ENCODE measurements around the gene TSPAN18.

Gene TSPAN18

GRCh38 chr11:44876194-44876723 lies 149.5 kb downstream of the TSPAN18 start:
- DNase-seq: no peak

GRCh38 chr11:44876906-44877305 lies 150.1 kb downstream of the TSPAN18 start:
- DNase-seq: no peak

DNA sequence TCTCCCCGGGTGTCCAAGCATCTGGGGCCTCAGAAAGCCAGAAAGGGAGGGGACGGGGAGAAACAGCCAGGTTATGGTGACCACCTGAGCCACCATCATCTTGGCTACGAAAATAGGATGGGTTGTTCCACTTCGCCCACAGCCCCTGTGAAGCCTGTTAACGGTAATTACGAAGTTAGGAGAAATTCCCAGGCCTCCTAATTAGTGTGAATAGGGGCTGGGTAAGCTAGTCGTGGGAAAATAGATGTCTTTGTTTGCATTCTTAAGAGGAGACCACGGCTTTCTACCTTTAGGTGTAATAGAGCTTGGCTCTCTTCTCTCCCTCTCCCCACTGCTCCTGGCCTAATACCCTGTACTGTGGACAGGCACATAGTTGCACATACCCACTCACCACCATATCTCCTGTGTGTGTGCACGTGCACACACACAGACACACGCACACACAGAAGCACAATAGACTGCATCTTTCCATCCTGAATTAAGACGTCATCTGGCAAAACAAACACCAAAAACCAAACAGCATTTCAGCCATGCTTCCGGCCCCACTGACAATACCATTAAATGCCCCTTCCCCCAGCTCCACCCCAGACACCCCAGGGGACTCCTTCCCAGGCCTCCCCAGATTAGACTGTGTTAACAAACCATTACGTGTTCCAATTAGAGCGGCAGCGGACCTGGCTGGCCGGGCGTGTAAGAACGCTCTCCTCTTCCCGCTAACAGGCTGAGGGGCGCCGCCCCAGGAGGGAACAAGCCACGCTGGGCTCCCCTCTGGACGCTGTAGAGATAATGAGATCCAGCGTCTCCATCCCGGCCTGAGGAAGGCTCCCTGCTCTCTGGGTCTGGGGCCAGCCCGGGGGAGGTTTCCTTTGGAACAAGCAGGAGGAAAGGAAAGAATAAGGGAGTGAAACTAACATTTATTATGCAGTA lies 151.1 kb downstream of the TSPAN18 start:
- no peak for DNase-seq

GRCh38 chr11:44878711-44879110 lies 151.9 kb downstream of the TSPAN18 start:
- DNase-seq: no peak

- no peak for DNase-seq
Observed at GRCh38 chr11:44879432-44879831, 152.7 kb downstream of the TSPAN18 start.

DNA sequence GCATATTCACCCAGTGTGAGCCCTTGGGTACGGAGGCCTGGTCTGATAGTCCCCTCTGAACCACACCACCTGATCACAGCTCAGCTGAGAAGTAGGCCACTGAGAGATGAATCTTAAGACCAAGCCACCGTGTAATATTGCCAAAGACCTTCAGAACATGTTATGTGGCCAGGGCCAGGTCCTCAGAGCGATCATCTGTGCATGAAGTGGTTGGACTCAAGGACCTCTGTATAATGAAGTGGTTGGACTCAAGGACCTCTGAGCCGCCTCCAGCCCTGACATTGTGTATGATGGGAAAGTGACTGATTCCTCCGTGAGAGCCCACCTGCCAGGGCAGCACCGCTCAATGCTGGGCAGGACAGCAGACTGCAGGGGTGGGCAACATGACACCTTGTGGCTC lies 153.7 kb downstream of the TSPAN18 start:
- DNase-seq: no peak

DNA sequence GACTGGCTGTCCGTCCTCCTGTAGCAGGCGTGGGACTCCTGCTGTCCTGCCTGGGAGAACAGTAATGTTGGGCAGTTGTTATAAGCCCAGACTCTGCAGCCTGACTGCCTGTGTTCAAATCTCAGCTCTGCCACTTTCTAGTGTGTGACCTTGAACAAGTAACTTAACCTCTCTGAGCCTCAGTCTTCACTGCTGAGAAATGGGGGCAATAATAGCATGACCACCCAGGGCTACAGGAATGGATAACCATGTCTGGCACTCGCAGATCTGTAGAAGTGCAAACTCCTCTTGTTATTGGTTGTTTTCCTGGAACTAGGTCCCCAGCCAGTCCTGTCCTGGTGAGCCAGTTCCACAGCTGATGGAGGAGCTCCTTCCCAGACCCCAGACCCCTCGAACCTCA lies 154.2 kb downstream of the TSPAN18 start:
- no peak for DNase-seq

- DNase-seq: no peak
Observed at GRCh38 chr11:44883277-44883676, 156.5 kb downstream of the TSPAN18 start.

DNA sequence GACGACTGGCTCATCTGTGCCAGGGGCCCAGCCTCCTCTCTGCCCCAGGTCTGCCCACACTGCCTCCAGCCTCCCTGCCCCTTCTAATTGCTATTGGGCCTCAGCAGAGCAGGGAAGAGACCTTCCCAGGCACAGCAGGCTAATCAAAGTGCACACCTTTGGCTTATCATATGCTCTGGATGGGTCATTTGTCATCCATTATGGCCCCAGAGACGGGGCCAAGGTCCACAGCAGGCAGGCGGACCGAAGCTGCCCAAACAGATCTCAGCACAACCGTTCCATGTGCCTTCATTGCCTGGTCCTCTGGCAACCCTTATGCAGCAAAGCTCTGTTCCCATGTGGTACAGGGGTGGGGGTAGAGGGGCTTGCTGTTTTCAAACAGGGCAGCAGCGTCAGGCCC lies 157.3 kb downstream of the TSPAN18 start:
- DNase-seq: no peak

DNA sequence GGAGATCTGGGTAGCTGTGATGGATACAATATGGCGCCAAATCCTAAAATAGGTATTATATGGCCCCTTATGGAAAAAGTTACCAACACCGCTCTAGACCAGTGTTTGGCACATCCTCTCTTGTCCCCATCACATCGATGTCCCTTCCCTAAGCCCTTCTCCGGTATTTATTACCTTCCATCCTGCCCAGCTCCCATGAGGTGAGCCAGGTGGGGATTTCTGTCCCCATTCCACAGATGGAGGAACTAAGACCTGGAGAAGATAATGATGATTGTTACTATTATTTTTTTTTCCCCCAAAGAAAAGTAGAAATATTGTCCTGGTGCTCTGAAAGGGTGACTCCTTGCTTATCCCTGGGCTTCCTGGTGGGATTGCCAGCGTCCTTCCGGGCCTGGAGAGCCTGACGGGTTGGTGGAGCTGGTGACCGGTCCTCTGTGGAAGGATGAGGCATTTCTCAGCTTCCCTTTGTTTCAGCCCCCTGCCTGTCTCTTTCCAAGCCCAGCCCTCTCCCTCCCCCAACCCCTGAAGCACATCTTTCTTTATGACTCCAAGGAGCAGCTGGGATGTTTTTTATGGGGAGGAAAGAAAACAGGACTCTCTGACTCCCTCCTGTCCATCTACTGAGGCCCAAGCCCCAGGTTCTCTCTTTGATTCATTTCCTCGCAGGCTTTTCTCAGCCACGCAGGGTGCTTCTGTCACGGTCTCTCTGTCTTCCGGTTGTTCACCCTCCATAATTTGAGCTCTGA lies 158.5 kb downstream of the TSPAN18 start:
- DNase-seq: no peak

DNA sequence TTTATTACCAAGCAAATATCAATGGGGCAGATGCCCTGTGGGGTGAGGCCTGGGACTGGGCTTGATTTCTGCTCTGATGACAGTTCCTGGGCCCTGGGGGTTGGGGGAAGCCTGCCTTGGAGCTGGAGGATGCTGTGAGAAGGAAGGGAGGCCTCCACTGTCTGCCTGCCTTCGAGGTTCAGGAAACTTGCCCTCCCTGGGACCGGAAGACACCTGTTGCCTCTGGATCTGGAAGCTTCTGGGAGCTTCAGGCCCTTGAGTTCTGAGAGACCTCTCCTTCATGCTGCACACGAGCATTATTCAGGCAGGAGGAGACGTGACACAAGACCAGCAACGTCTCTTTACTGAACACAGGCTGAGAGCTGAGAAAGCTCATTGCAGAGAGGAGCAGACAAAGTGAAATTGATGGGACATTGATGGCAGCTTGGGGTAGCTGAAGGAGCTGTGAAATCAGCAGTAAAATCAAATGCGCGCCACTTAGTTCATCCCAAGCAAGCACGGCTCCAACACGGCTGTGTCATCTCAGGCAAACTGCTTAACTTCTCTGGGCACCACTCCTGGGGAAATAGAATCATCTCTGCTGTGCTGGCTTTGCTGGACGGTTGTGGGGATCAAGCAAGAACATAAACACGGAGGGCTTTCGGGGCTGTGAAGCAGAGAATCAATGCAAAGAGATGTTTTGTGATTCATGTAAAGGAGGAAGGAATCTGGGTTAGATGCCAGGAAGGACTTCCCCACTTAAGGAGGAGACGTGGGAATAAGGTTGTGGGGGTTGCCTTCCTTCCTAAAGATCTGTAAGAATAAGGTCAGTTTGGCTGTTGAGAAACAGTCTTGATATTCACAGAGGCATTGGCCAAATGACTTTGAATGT lies 159.4 kb downstream of the TSPAN18 start:
- DNase-seq: no peak

- DNase-seq: no peak
Observed at GRCh38 chr11:44886790-44887140, 160.0 kb downstream of the TSPAN18 start.

GRCh38 chr11:44887636-44888035 lies 160.9 kb downstream of the TSPAN18 start:
- no peak for DNase-seq

GRCh38 chr11:44889266-44889665 lies 162.5 kb downstream of the TSPAN18 start:
- DNase-seq: no peak

DNA sequence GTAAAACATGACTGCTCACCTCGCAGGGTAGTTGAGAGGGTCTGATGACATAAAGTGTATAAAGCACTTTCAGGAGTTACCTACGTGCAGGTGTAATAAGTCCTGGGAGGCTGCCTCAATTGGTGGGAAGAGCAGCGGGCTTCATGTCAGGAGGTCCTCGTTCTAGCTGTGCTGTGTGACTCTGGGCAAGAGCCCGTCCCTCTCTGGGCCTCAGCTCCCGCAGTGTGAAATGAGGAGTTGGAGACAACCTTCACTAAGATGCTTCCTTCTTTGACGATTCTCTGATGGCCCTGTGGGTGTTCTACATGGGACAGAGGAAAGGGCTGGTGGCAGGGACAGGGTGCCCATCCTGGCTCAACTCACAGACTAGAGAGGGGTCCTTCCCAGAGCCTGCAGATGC lies 166.1 kb downstream of the TSPAN18 start:
- DNase-seq: no peak

GRCh38 chr11:44893308-44893822 lies 166.6 kb downstream of the TSPAN18 start:
- DNase-seq: no peak

DNA sequence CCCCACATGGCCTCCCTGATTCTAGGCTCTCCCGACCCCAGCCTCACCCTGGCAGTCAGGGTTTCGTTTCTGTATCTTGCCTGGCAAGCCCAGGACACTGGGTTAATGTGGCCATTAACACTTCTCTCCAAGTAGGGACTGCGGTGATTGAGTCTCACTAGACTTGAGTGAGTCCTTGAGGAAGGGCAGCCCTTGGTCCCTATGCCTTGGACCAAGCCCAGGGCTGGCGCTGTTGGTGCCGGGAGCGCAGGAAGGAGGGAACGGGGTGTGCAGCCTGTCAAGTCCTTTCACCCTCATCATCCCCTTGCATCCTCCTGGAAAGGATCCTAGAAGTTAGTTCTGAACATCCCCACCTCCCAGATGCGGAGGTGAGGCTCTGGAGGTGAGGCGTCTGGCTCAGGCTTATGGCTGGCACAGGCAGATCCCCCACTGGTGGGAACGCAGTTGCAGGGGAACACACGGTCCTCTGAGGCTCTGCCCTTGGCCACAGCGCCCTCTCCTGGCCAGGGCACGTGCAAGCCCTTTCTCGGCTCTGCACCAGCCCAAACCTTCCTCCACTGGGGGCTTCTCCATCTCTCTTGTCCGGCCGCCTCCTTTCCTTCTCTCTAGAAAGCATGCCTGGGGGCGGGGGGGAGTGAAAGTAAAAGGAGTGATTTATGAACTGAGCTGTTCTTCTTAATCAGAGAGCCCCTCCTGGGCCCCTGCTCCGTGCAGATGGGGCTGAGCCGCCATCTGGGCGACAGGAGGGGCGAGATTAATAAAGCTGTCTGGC lies 167.3 kb downstream of the TSPAN18 start:
- peak; percentile 59 for DNase-seq

DNA sequence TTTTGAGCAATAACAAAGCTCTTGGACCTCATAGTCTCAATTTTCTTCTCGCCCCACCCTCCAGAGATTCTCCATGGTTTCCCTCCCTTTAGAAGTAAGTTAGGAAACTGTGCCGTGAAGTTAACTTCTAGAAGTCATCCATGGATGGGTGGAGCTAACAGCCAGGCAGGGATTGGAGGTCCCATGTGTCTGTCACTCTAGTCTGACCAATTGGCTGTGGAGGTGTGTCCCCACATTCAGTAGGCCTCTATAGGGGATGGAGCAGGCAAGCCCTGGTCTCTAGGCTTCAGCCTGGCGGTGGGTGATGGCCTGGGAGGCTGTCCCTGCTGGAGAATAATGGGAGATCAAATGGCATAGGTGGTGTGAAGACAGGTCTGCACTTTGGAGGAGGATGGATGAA lies 173.2 kb downstream of the TSPAN18 start:
- peak; percentile 46 for DNase-seq

DNA sequence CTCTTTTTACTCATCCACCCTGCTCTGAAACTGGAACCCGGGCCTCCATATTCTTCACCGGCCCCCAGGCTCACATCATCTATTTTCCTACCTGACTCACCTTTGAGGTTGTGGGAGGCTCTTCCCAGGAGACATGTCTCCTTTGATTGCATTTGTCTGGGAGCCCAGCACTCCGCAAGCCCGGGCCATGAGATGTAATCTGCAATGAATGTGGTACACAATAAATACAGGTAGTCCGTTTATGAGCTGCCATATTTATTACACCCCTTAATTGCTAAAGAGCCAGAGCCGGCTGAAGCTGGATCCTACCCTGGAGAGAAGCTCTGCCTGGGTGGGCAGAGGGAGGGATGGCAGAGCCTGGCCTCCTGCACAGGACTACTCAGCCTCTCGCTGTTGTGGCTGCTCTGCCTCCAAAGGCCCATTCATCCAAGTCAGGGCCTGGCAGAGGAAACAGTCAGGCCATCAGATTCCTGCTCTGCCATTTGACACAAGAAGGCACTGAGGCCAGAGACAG lies 174.4 kb downstream of the TSPAN18 start:
- no peak for DNase-seq

- DNase-seq: no peak
Observed at GRCh38 chr11:44901786-44902185, 175.0 kb downstream of the TSPAN18 start.

DNA sequence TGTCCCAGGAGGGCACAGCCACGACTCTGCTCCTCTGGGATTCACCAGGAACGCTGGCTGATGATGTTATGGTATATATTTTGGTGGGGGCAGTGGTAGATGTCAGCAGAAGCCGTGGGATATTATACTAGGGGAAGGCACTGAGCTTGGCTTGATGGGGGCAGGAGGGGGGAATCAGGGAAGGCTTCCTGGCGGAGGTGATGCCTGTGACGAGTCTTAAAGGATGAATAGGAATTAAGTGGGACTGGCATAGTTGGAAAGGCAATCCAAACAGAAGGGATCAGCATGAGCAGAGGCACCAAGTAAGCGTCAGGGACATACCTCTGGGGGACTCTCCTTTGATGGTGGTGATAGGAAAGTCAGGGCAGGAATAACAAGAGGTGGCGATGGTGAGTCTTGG lies 176.3 kb downstream of the TSPAN18 start:
- no peak for DNase-seq

GRCh38 chr11:44903518-44903917 lies 176.8 kb downstream of the TSPAN18 start:
- DNase-seq: no peak
